Small intestine (tissue), 7 donors: ENCODE data around the gene ZNF222. TPM values are rescaled to one million over a fixed set of nuclear protein-coding genes. Genes with fewer than 3 reads are reported as not detected.
A peak's percentile ranks its signal among the peaks of the same experiment; 100 is the strongest.

Source experiments
- DNase-seq, 2 donors: peaks; one replicate each; pipeline versions ENCODE4 v3.0.0 to v3.0.0-alpha.2; 2013
- FAIRE-seq: peaks from 2 replicates; lab custom pipeline; 2012; peaks lifted over from hg19 to GRCh38; lab: Jason Lieb, UNC
- H3K27ac ChIP-seq, 3 donors: one replicate each; pipeline ENCODE4 v1.5.1; 2013; ENCODE audit warnings: low read length in 2 of 3, mild to moderate bottlenecking in 2 of 3, control low read depth in 1 of 3, inconsistent platforms in 1 of 3, low read depth in 1 of 3, moderate library complexity in 1 of 3
- H3K27me3 ChIP-seq, 3 donors: one replicate each; pipeline ENCODE4 v1.6.1; 2013; ENCODE audit warnings: low read length in 3 of 3, inconsistent platforms in 1 of 3; ENCODE audit not compliant: control insufficient read depth in 3 of 3, insufficient read depth in 3 of 3
- H3K36me3 ChIP-seq, 3 donors: one replicate each; pipeline ENCODE4 v1.6.1; 2013; ENCODE audit warnings: low read length in 3 of 3, inconsistent platforms in 1 of 3, low read depth in 1 of 3, mild to moderate bottlenecking in 1 of 3, moderate library complexity in 1 of 3; ENCODE audit not compliant: control insufficient read depth in 3 of 3, insufficient read depth in 2 of 3
- H3K4me1 ChIP-seq, 3 donors: one replicate each; pipeline ENCODE4 v1.6.1; 2013; ENCODE audit warnings: low read length in 2 of 3, inconsistent platforms in 1 of 3, low read depth in 1 of 3, mild to moderate bottlenecking in 1 of 3, moderate library complexity in 1 of 3; ENCODE audit not compliant: control insufficient read depth in 3 of 3, insufficient read depth in 2 of 3
- H3K4me3 ChIP-seq, 3 donors: one replicate each; pipeline ENCODE4 v1.5.1; 2013; ENCODE audit warnings: low read length in 3 of 3, control low read depth in 1 of 3, inconsistent platforms in 1 of 3, low read depth in 1 of 3, mild to moderate bottlenecking in 1 of 3, moderate library complexity in 1 of 3
- H3K9me3 ChIP-seq, 2 donors: one replicate each; pipeline ENCODE4 v1.6.1; 2013; ENCODE audit warnings: low read depth in 1 of 2, low read length in 1 of 2; ENCODE audit not compliant: control insufficient read depth in 2 of 2, insufficient read depth in 1 of 2
- WGBS, 3 donors: extraction: QIAGEN DNeasy Blood & Tissue Kit; methylation state at CpG; one replicate each; pipeline ENCODE4 v1.1.7; 2013; 5-methylcytosine and 5-hydroxymethylcytosine counted together
- polyA plus RNA-seq, 4 donors: library from polyadenylated mRNA; stranded (reverse) in 3 of 4; unstranded in 1 of 4; fragments of 200-250 nt in 3 of 4; fragments of 120-200 nt in 1 of 4; gene quantifications; one replicate each; pipeline versions ENCODE4 v1.2.1 to v1.2.3, GENCODE V29; 2013
- donor health status: healthy with polysubstance abuse.
- donor health status: control.
- donor health status: control.
- donor health status: Bipolar disorder and iron deficiency.
- donor health status: healthy.

Gene ZNF222
- polyA plus RNA-seq, 4 donors: 1.9 to 6.1 (median 3.3) TPM

GRCh38 chr19:44002566-44003460, 22.4 kb upstream of the ZNF222 start, which contains the start of gene ZNF230:
ZNF230 (plus strand) TSS chr19:44002957; CDS start chr19:44007079, 4,122 bp downstream.
- DNase-seq (peak; percentile 97 to 98), FAIRE-seq (no peak)
- Histone ChIP-seq H3K9me3 (peaks cover 1 to 24% of the 10 kb centered on the region in 2 donors), H3K27ac (peak within 1 kb of the TSS; percentile 70 to 82 (median 82)), H3K4me3 (peak within 1 kb of the TSS; percentile 64 to 89 (median 81)), H3K4me1 (peaks cover 0 to 4% (median 0%) of the 10 kb centered on the region in 3 donors), H3K27me3 (no peaks in the 10 kb centered on the region), H3K36me3 (peaks cover 3 to 8% (median 3%) of the 10 kb centered on the region in 3 donors)
- WGBS, 3 donors: 0 to 1% (median 1%) methylated on average over 48 of the region's 48 CpGs

DNA sequence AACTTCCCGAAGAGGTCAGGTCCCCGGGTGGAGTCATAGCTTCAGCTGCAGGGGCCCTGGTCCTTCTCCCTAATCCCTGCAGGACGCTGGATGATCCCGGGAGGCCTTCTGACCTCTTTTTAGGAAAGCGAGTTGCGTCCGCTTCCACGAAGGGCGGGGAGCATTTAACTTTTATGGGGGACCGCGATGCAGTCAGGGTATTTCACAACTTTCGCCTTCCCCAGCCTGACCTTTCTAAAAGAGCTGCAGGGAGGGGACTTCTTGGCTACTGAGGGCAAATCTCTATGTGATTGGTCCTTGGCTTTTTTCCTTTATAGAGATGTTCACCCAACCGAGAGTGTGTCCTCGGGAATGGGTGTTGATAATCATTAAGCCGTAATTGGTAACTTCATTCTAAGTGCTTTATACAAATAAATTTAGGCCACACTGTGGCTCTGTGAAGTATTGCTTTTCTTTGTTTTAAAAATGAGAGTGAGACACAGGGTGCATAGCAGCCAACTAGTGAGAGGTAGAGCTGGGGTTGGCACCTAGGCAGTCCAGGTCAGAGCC, 21.6 kb upstream of the ZNF222 start:
- H3K27ac ChIP-seq: peak overlapping the region in 2 of 3 donors; percentile 67 to 82
- WGBS, 3 donors: 3% methylated on average over 15 of the region's 15 CpGs
- FAIRE-seq: no peak

DNA sequence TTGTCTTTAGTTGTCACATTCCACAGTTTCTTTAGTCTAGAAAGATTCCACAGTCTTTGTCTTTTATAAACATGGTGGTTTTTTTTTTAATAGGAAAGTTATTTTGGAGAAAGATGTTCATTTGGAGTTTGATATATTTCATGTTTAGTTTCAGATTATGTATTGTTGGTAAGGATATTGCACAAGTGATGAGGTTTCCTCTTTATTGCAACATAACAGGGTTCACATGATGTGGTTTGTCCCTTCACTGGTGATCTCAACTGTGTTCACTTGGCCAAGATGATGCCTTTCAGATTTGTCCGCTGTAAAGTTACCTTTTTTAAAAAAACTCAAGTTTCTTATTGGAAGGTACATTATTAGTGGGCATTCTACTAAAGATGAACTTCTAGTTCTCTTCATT, 19.2 kb upstream of the ZNF222 start:
- no peaks in the 10 kb centered on the region for H3K27me3 ChIP-seq
- H3K36me3 ChIP-seq: peaks cover 21 to 30% (median 28%) of the 10 kb centered on the region in 3 donors
- WGBS, 3 donors: 88 to 97% (median 92%) methylated on average over 1 of the region's 1 CpG
- FAIRE-seq (no peak), DNase-seq (no peak)
- H3K4me3 ChIP-seq: no peak overlapping the region
- H3K27ac ChIP-seq: no peak overlapping the region
- H3K4me1 ChIP-seq: peaks cover 0 to 4% (median 0%) of the 10 kb centered on the region in 3 donors
- peaks cover 4 to 47% of the 10 kb centered on the region in 2 donors for H3K9me3 ChIP-seq

More for the DNA sequence above, 21.6 kb upstream of the ZNF222 start:
- peaks cover 1 to 27% of the 10 kb centered on the region in 2 donors for H3K9me3 ChIP-seq
- peaks cover 7 to 9% (median 9%) of the 10 kb centered on the region in 3 donors for H3K36me3 ChIP-seq
- peak; percentile 5 to 59 for DNase-seq
- H3K4me1 ChIP-seq: peaks cover 0 to 4% (median 0%) of the 10 kb centered on the region in 3 donors
- peak overlapping the region; percentile 64 to 89 (median 81) for H3K4me3 ChIP-seq
- no peaks in the 10 kb centered on the region for H3K27me3 ChIP-seq

- no peak overlapping the region for H3K4me3 ChIP-seq
Measured at GRCh38 chr19:44007473-44007872, 17.7 kb upstream of the ZNF222 start.

GRCh38 chr19:44010468-44010867, 14.7 kb upstream of the ZNF222 start:
- peaks cover 21 to 35% (median 30%) of the 10 kb centered on the region in 3 donors for H3K36me3 ChIP-seq
- no peak overlapping the region for H3K27ac ChIP-seq
- no peak overlapping the region for H3K4me3 ChIP-seq
- H3K9me3 ChIP-seq: peaks cover 6 to 56% of the 10 kb centered on the region in 2 donors
- FAIRE-seq (no peak), DNase-seq (no peak)
- no peaks in the 10 kb centered on the region for H3K27me3 ChIP-seq
- no peaks in the 10 kb centered on the region for H3K4me1 ChIP-seq
- WGBS, 3 donors: 96% methylated on average over 5 of the region's 5 CpGs

More at GRCh38 chr19:44007473-44007872, 17.7 kb upstream of the ZNF222 start:
- Histone ChIP-seq H3K9me3 (peaks cover 6 to 51% of the 10 kb centered on the region in 2 donors), H3K27ac (no peak overlapping the region), H3K4me1 (peaks cover 0 to 4% (median 0%) of the 10 kb centered on the region in 3 donors), H3K36me3 (peaks cover 21 to 35% (median 30%) of the 10 kb centered on the region in 3 donors), H3K27me3 (no peaks in the 10 kb centered on the region)
- FAIRE-seq: no peak
- no peak for DNase-seq
- 97 to 100% (median 98%) methylated on average over 6 of the region's 6 CpGs for WGBS, 3 donors

- no peaks in the 10 kb centered on the region for H3K4me1 ChIP-seq
- H3K36me3 ChIP-seq: no peaks in the 10 kb centered on the region
- 32 to 48% (median 43%) methylated on average over 2 of the region's 2 CpGs for WGBS, 3 donors
- FAIRE-seq (no peak), DNase-seq (no peak)
- no peak overlapping the region for H3K27ac ChIP-seq
- H3K4me3 ChIP-seq: no peak overlapping the region
- H3K27me3 ChIP-seq: peaks cover 0 to 3% (median 0%) of the 10 kb centered on the region in 3 donors
- H3K9me3 ChIP-seq: peaks cover 0 to 12% of the 10 kb centered on the region in 2 donors
Measured at GRCh38 chr19:44019498-44019897, 5.7 kb upstream of the ZNF222 start.

DNA sequence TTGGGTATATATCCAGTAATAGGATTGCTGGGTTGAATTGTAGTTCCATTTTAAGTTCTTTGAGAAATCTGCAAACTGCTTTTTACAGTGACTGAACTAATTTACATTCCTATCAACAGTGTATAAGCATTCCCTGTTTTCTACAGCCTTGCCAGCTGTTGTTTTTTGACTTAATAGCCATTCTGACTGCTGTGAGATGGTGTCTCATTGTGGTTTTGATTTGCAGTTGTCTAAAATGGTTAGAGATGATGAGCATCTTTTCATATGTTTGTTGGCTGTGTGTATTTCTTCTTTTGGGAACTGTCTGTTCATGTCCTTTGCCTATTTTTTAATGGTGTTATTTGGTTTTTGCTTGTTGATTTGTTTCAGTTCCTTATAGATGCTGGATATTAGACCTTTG, 4.0 kb upstream of the ZNF222 start:
- no peak overlapping the region for H3K4me3 ChIP-seq
- H3K9me3 ChIP-seq: peaks cover 0 to 3% of the 10 kb centered on the region in 2 donors
- FAIRE-seq (no peak), DNase-seq (no peak)
- H3K4me1 ChIP-seq: peaks cover 0 to 4% (median 3%) of the 10 kb centered on the region in 3 donors
- no peaks in the 10 kb centered on the region for H3K36me3 ChIP-seq
- H3K27me3 ChIP-seq: peaks cover 0 to 3% (median 0%) of the 10 kb centered on the region in 3 donors
- no peak overlapping the region for H3K27ac ChIP-seq

DNA sequence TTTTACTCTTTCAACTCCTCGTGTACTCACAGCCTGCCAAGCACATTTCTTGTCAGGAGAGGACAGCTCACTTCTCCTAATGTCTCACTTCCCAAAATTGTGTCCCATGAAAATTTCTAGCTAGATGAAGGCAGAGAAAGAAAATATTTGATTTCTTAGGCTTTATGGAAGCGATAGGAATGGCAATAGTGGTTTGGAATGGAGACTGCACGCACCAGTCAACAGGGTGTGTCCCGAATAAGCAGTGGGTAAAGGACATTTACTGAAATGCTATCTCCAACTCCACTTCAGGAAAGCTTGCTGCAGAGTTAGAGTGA, 321 bp upstream of the ZNF222 start:
- no peaks in the 10 kb centered on the region for H3K27me3 ChIP-seq
- H3K27ac ChIP-seq: peak overlapping the region in 1 of 3 donors; percentile 13
- H3K9me3 ChIP-seq: peaks cover 0 to 9% of the 10 kb centered on the region in 2 donors
- DNase-seq (no peak), FAIRE-seq (no peak)
- peak overlapping the region in 2 of 3 donors; percentile 70 to 87 for H3K4me3 ChIP-seq
- H3K36me3 ChIP-seq: peaks cover 5 to 16% (median 7%) of the 10 kb centered on the region in 3 donors
- whole genome bisulfite sequencing, 3 donors: 40 to 51% (median 45%) methylated on average over 4 of the region's 4 CpGs
- peaks cover 0 to 4% (median 3%) of the 10 kb centered on the region in 3 donors for H3K4me1 ChIP-seq
